ENCODE results near the gene MUSTN1.

The MUSTN1 gene

DNA sequence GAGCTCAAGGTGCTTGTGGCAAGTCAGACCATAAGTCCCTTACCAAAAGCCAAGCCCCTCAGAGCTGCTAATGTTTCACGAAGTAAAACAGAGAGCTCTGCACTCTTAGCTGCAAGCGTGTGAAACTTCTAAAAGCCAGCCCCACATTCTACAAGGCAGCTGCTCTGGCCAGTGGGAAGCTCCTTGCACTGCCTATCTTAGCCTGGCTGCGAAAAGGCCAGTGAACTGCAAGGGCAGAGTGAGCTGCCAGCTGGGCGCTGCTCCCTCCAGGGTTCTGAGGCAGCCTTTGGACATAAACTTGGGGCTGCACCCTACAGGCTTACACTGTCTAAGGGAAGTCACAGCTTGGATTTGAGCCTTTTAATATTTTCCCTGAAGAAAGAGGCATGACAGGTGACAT lies 2.2 kb upstream of the MUSTN1 start:
- no peak overlapping the region for H3K4me3 ChIP-seq
- H3K27me3 ChIP-seq, result no peaks in the 10 kb centered on the region
- peak overlapping the region in 1 of 11 experiments; percentile 2; a peak in 1 of 22 replicates for H3K27ac ChIP-seq
- peak overlapping the region; percentile 4 to 93 (median 77); a peak in 19 of 22 replicates for H3K4me2 ChIP-seq
- no peak for TF ChIP-seq Cebpa-rat (IDR thresholded peaks at IDR 0.05)
- H3K36me3 ChIP-seq, result peaks cover 0 to 31% (median 18%) of the 10 kb centered on the region in 11 experiments; a peak in 14 of 22 replicates
- H3K9me3 ChIP-seq (replicated peaks in 1 of 11), result no peaks in the 10 kb centered on the region
- peaks cover 29 to 99% (median 90%) of the 10 kb centered on the region in 10 experiments for H3K4me1 ChIP-seq
- peaks cover 0 to 6% (median 0%) of the 10 kb centered on the region in 11 experiments; a peak in 3 of 22 replicates for H4K20me1 ChIP-seq
- H3K9ac ChIP-seq, result no peak overlapping the region

DNA sequence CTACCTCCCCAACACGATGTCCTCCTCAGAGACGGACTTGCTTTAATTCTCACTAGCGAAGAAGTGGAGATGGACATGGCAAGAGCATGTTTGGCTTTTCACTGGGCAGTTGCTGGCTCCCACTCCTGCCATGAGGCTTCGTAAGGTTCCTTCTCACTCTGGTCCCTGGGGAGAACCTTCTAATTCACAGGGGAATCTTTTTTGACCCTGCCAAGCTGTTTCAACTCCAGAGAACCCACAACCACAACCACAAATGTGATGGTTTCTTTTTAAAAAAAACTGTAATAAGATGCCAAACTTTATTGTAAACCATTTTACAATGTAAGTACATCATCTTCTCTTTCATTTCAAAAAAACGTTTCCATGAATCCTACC lies 1.6 kb upstream of the MUSTN1 start:
- no peaks in the 10 kb centered on the region for H3K9me3 ChIP-seq (replicated peaks in 1 of 11)
- H3K4me3 ChIP-seq, result no peak overlapping the region
- no peak overlapping the region for H3K27ac ChIP-seq
- peak overlapping the region in 9 of 11 experiments; percentile 56 to 93 (median 78); a peak in 18 of 22 replicates for H3K4me2 ChIP-seq
- H3K9ac ChIP-seq, result no peak overlapping the region
- TF ChIP-seq Cebpa-rat (IDR thresholded peaks at IDR 0.05), result no peak
- peaks cover 29 to 99% (median 90%) of the 10 kb centered on the region in 10 experiments for H3K4me1 ChIP-seq
- no peaks in the 10 kb centered on the region for H3K27me3 ChIP-seq
- peaks cover 0 to 31% (median 18%) of the 10 kb centered on the region in 11 experiments; a peak in 14 of 22 replicates for H3K36me3 ChIP-seq
- peaks cover 0 to 6% (median 0%) of the 10 kb centered on the region in 11 experiments; a peak in 4 of 22 replicates for H4K20me1 ChIP-seq

DNA sequence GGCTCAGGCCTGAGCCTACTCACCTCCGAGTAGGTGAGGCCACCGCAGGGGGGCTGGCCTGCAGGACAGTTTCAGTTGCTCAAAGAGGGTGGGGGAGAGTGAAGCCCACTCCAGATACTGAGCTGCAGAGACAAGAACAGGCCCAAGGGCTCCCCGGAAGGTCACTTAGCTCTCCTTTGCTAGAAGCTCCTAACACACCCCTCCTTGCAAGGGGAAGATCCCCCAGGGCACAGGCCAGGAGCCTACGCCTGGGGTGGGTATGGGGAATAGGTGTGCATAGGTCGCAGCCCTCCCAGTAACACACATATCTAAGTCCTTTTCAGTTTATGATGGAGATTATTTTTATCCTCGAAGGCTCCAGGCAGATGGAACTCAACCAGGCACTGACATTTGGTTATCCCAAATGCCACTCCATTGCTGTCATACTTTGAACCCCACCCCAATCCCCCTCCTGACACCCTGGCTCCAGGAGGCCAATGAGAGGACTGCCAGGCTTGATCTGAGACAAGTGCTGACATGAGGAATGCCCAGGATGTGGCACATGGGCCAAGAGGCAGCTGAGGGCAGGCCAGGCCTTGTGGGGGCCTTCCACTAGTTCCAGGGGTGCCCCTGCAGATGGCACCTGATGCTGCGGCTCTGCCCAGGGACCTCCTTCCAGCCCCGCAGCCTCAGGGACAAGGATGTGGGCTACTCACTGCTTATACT lies 1.1 kb upstream of the MUSTN1 start:
- H3K4me2 ChIP-seq, result peak overlapping the region in 8 of 11 experiments; percentile 56 to 93 (median 78); a peak in 16 of 22 replicates
- no peaks in the 10 kb centered on the region for H3K9me3 ChIP-seq (replicated peaks in 1 of 11)
- no peaks in the 10 kb centered on the region for H3K27me3 ChIP-seq
- peaks cover 29 to 99% (median 90%) of the 10 kb centered on the region in 10 experiments for H3K4me1 ChIP-seq
- peaks cover 0 to 31% (median 18%) of the 10 kb centered on the region in 11 experiments; a peak in 14 of 22 replicates for H3K36me3 ChIP-seq
- no peak overlapping the region for H3K9ac ChIP-seq
- H3K27ac ChIP-seq, result no peak overlapping the region
- peaks cover 0 to 8% (median 0%) of the 10 kb centered on the region in 11 experiments; a peak in 4 of 22 replicates for H4K20me1 ChIP-seq
- TF ChIP-seq Cebpa-rat (IDR thresholded peaks at IDR 0.05), result no peak
- H3K4me3 ChIP-seq, result no peak overlapping the region

DNA sequence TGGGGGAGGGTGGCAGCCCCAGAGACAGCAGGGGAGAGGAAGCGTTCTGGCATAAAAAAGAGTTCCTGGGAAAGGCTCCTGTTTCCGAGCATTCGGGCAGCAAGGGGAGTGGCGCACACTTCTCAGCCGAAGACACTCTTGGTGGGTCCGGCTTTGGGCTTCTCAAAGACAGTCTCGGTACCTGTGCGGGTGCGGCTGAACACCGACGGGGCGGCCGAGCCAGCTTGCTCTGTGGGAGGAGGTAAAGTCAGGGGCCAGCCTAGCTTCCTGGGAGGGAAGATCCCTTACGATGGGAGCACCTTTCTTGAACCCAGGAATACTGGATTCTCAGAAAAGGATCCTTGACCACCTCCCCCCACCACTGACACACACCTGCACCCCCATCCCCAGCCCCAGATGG lies 1.6 kb downstream of the MUSTN1 start:
- Histone ChIP-seq H3K27ac (no peak overlapping the region), H3K36me3 (peaks cover 0 to 25% (median 10%) of the 10 kb centered on the region in 11 experiments; a peak in 9 of 22 replicates), H3K4me1 (peaks cover 27 to 81% (median 70%) of the 10 kb centered on the region in 10 experiments), H3K9me3 (replicated peaks in 1 of 11) (no peaks in the 10 kb centered on the region), H3K4me3 (no peak overlapping the region), H3K27me3 (no peaks in the 10 kb centered on the region), H3K4me2 (peak overlapping the region in 7 of 11 experiments; percentile 7 to 87 (median 80); a peak in 9 of 22 replicates), H3K9ac (no peak overlapping the region), H4K20me1 (peaks cover 0 to 9% (median 0%) of the 10 kb centered on the region in 11 experiments; a peak in 4 of 22 replicates)
- TF ChIP-seq Cebpa-rat (IDR thresholded peaks at IDR 0.05), result no peak

DNA sequence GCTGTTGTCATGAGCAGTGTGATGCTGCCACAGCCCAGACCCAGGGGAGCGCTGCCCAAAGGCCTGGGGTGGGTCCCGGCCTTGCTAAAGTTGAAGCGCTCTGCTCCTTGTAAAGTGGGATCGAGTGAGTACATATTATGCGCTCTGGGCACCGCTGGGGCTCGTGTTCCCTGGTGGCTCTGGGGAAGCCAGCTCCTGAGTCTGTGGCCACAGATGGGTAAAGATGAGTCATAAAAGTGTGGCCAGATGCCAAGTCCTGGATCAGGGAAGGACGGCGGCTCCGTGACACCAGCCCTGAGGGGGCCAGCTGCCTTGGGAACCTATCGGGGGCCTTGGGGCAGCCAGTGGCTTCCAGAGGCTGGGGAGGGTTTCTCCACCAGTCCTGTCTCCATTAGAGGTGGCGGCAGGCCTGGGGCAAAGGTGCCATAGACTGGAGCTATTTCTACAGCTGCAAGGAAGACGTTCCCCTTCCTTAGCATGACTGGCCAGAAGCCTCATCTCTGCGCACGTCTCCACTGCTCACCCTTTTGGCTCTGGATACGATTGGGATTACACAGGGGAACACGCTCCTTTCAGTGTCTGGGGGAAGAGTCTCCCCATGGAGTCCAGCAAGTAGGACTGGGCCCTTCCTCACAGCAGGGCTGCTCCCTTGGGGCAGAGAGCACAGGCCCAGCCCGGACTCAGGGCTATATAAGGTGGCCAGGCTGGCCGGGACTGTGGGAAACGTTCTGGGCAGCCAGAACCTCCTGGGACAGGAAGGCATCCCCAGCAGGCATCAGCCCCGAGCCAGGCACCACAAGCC lies 3.1 kb downstream of the MUSTN1 start:
- no peaks in the 10 kb centered on the region for H3K9me3 ChIP-seq (replicated peaks in 1 of 11)
- H3K27ac ChIP-seq, result peak overlapping the region in 9 of 11 experiments; percentile 13 to 62 (median 38); a peak in 16 of 22 replicates
- no peaks in the 10 kb centered on the region for H3K27me3 ChIP-seq
- H3K4me3 ChIP-seq, result no peak overlapping the region
- peak overlapping the region; percentile 64 to 87 (median 80) for H3K4me2 ChIP-seq
- H4K20me1 ChIP-seq, result peaks cover 0 to 8% (median 0%) of the 10 kb centered on the region in 11 experiments; a peak in 4 of 22 replicates
- peaks cover 33 to 74% (median 55%) of the 10 kb centered on the region in 10 experiments for H3K4me1 ChIP-seq
- no peak for TF ChIP-seq Cebpa-rat (IDR thresholded peaks at IDR 0.05)
- H3K9ac ChIP-seq, result peak overlapping the region in 9 of 11 experiments; percentile 8 to 61 (median 22); a peak in 10 of 22 replicates
- peaks cover 0 to 20% (median 9%) of the 10 kb centered on the region in 11 experiments; a peak in 8 of 22 replicates for H3K36me3 ChIP-seq

DNA sequence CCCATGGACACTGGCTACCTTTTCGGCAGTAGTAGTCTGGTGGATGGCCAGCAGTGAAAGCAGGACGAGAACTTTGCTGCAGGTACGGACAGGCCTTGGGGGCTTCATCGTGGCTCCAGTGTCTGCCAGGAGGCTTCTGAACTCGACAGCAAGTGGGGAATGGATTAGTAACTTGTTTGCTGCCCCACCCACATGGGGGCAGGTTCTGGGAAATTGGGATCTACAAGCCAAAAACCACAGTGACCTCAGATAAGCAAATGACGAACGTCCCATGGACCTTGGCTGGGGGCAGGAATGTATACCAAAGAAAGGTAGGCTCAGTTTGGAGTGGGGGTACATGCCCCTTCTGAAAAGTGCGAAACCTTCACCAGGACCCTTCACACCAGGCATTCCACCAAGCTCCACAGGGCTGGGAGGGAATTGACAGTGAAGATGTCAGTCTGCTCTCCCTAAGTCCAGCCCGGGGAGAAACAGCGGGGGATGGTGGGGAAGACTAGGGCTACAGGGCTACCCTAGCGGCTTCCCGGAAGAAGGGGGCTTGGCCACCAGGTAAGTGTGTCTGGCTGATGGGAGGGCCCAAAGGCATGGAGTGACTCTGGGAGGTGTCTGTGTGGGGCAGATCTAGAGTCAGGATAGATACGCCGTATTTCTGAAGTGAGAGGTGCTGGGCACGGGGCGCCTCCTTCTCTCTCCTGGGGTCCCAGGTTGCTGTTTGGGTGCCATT lies 4.1 kb downstream of the MUSTN1 start, which contains the start of gene ITIH4:
Gene ITIH4, minus strand, starts transcription at position 138 of the 724 bp plus-strand sequence. Its CDS starts 30 bp downstream, at position 108.
- Histone ChIP-seq H3K36me3 (peaks cover 0 to 10% (median 2%) of the 10 kb centered on the region in 11 experiments; a peak in 7 of 22 replicates), H3K4me3 (no peak within 1 kb of the TSS), H3K9me3 (replicated peaks in 1 of 11) (no peaks in the 10 kb centered on the region), H3K4me1 (peaks cover 33 to 64% (median 45%) of the 10 kb centered on the region in 10 experiments), H3K27me3 (no peaks in the 10 kb centered on the region), H4K20me1 (peaks cover 0 to 8% (median 0%) of the 10 kb centered on the region in 11 experiments; a peak in 4 of 22 replicates), H3K9ac (peak within 1 kb of the TSS in 9 of 11 experiments; percentile 8 to 61 (median 22); a peak in 9 of 22 replicates), H3K27ac (peak within 1 kb of the TSS in 9 of 11 experiments; percentile 13 to 62 (median 38); a peak in 15 of 22 replicates), H3K4me2 (peak within 1 kb of the TSS; percentile 64 to 87 (median 80))
- no peak for TF ChIP-seq Cebpa-rat (IDR thresholded peaks at IDR 0.05)

DNA sequence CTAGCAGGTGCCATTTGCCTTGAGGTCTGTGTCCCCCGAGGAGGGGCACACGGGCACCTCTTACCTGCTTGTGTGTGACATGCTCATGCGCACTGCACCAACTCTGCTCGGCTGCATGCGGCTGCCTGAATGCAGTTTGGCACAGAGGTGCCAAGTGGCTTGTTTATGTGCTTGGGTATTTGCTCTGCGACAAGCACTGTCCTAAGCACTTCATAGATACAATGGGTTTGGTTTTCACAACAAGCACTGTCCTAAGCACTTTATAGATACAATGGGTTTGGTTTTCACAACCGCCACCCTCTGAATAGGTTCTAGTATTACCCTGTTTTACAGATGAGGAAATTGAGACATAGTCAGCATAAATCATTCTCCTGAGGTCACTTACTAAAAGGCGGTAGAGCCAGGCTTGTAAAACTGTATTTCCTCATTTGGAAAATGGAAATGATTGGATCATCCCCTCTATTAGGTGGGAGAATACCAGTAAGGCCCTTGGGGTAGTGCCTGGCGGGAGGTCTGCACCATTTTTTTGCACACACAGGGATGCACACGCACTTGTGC lies 4.8 kb downstream of the MUSTN1 start:
- Histone ChIP-seq H3K4me3 (no peak overlapping the region), H3K4me1 (peaks cover 33 to 57% (median 42%) of the 10 kb centered on the region in 10 experiments), H3K27me3 (no peaks in the 10 kb centered on the region), H4K20me1 (peaks cover 0 to 8% (median 0%) of the 10 kb centered on the region in 11 experiments; a peak in 4 of 22 replicates), H3K36me3 (peaks cover 0 to 3% (median 0%) of the 10 kb centered on the region in 11 experiments; a peak in 2 of 22 replicates), H3K27ac (no peak overlapping the region), H3K4me2 (peak overlapping the region; percentile 64 to 87 (median 80); a peak in 11 of 22 replicates), H3K9ac (no peak overlapping the region), H3K9me3 (replicated peaks in 1 of 11) (no peaks in the 10 kb centered on the region)
- TF ChIP-seq Cebpa-rat (IDR thresholded peaks at IDR 0.05), result no peak

DNA sequence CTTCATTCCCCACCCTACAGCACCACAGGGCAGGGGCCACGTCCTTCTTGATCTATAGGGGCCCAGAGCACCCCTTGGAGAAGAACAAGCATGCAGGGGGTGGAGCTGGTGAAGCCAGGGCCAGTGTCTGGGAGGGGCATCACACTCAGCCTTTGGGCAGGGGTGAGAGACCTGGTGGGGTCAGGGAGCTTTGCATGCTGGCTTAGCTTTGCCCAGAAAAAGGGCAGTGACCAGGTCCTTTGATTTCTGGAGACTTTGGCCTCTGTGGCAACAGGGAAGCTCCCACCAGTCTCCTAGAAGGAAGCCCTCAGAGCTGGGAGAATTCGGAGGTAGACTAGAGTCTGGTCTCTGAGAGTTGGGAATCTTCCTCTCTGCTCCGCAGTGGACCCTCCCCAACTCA lies 5.3 kb downstream of the MUSTN1 start:
- no peak for TF ChIP-seq Cebpa-rat (IDR thresholded peaks at IDR 0.05)
- peak overlapping the region in 1 of 11 experiments; percentile 73; a peak in 1 of 22 replicates for H3K4me2 ChIP-seq
- peaks cover 32 to 52% (median 40%) of the 10 kb centered on the region in 10 experiments for H3K4me1 ChIP-seq
- no peak overlapping the region for H3K9ac ChIP-seq
- no peaks in the 10 kb centered on the region for H3K9me3 ChIP-seq (replicated peaks in 1 of 11)
- H3K27ac ChIP-seq, result no peak overlapping the region
- no peak overlapping the region for H3K4me3 ChIP-seq
- no peaks in the 10 kb centered on the region for H3K27me3 ChIP-seq
- H3K36me3 ChIP-seq, result peaks cover 0 to 3% (median 0%) of the 10 kb centered on the region in 11 experiments; a peak in 1 of 22 replicates
- H4K20me1 ChIP-seq, result peaks cover 0 to 8% (median 0%) of the 10 kb centered on the region in 11 experiments; a peak in 3 of 22 replicates
